ENCODE data around the gene CPXM1. TPM values are rescaled to one million over a fixed set of nuclear protein-coding genes. Genes with fewer than 3 reads are reported as not detected.

Gene CPXM1
- total and polyA plus RNA-seq, 9 of the 15 experiments (the other 6 are each of a cell fraction or from before 2014, with no cell fraction given), result 0.04 to 1.1 (median 0.37) TPM; not detected in 2

- TF ChIP-seq PRDM10 (IDR thresholded peaks at IDR 0.05; ENCODE audit: partially characterized antibody), result no peak
- TF ChIP-seq RNF2 (IDR thresholded peaks at IDR 0.05), result no peak
- TF ChIP-seq KDM2B (CRISPR knock-in tag; IDR thresholded peaks at IDR 0.05), result no peak
- 0 out of 2 replicates have a peak, but pooled peaks have one; percentile 73 for TF ChIP-seq ERF (CRISPR knock-in tag; IDR thresholded peaks at IDR 0.05)
- TF ChIP-seq ZNF274 (IDR thresholded peaks at IDR 0.05; ENCODE audit: borderline replicate concordance, low read depth, low read length), result no peak
- TF ChIP-seq ELF2 (CRISPR knock-in tag; IDR thresholded peaks at IDR 0.05), result peak; percentile 95
- TF ChIP-seq CBX1 (IDR thresholded peaks at IDR 0.05; ENCODE audit: low read depth), result 0 out of 2 replicates have a peak, but pooled peaks have one; percentile 56
- TF ChIP-seq JUNB (CRISPR knock-in tag; conservative IDR thresholded peaks at IDR 0.05), result no peak
- no peak for TF ChIP-seq ZNF140 (CRISPR knock-in tag; IDR thresholded peaks at IDR 0.05)
- no peak for TF ChIP-seq CTCF (IDR thresholded peaks at IDR 0.05 in 2 of 3, conservative IDR thresholded peaks at IDR 0.05 in 1 of 3; ENCODE audit: insufficient read depth in 2 of 3, low read depth in 1 of 3, low read length in 3 of 3)
- TF ChIP-seq NR2C2 (CRISPR knock-in tag; IDR thresholded peaks at IDR 0.05), result no peak; the same call in none of the 2 replicates
- peak; percentile 35; the same call in 1 of the 2 replicates for TF ChIP-seq NR2C2 (tag; IDR thresholded peaks at IDR 0.05)
- TF ChIP-seq FOXP4 (CRISPR knock-in tag; IDR thresholded peaks at IDR 0.05; ENCODE audit: borderline replicate concordance), result 0 out of 2 replicates have a peak, but pooled peaks have one; percentile 51
- no peak for TF ChIP-seq TRIM25 (IDR thresholded peaks at IDR 0.05; ENCODE audit: borderline replicate concordance)
- no peak for TF ChIP-seq U2AF1 (optimal IDR thresholded peaks at IDR 0.05; ENCODE audit: low read depth, low read length)
- TF ChIP-seq SP1 (CRISPR knock-in tag; IDR thresholded peaks at IDR 0.05), result peak; percentile 58; the same call in 1 of the 2 replicates
- peak; percentile 89 for TF ChIP-seq HCFC1 (IDR thresholded peaks at IDR 0.05; ENCODE audit: low read depth, low read length)
- no peak for TF ChIP-seq PHB2 (IDR thresholded peaks at IDR 0.05; ENCODE audit: low read depth)
- TF ChIP-seq BCL6 (CRISPR knock-in tag; IDR thresholded peaks at IDR 0.05), result no peak
These were observed 39.9 kb upstream of the CPXM1 start, which contains the start of the genes PCED1A and VPS16 (continued) for GRCh38 chr20:2840138-2840966.

All from K562 (cell line).